SH-SY5Y (cell line): ENCODE results near the gene ZBTB40.

ENCODE experiments used
- GATA2 ChIP-seq: IDR thresholded peaks from 2 replicates; pipeline ENCODE4 v1.6.1; 2011; ENCODE audit warnings: mild to moderate bottlenecking, low read depth, low read length
- GATA3 ChIP-seq: IDR thresholded peaks from 2 replicates; pipeline ENCODE4 v1.6.1; 2011; ENCODE audit warnings: low read depth, mild to moderate bottlenecking, low read length, moderate library complexity

- TF ChIP-seq GATA2 = no peak
- TF ChIP-seq GATA3 = no peak
Observed at GRCh38 chr1:22508329-22508728, 56.7 kb downstream of the ZBTB40 start.
